Non-pigmented ciliary epithelial cell (primary cell): ENCODE measurements around the gene SLIT1.

Experiments used
- DNase-seq: peaks from one replicate; pipeline ENCODE4 v3.0.0-alpha.2; 2010; ENCODE audit warnings: low read depth

Gene SLIT1

GRCh38 chr10:97200616-97201015, 14.9 kb upstream of the SLIT1 start:
- no peak for DNase-seq

- DNase-seq, result no peak
Measured at GRCh38 chr10:97199152-97199551, 13.4 kb upstream of the SLIT1 start.

GRCh38 chr10:97197030-97197500, 11.3 kb upstream of the SLIT1 start:
- DNase-seq, result no peak

- peak; percentile 10 for DNase-seq
Measured at GRCh38 chr10:97196223-97197029, 10.7 kb upstream of the SLIT1 start.

GRCh38 chr10:97195706-97196222, 10.0 kb upstream of the SLIT1 start:
- DNase-seq, result no peak

GRCh38 chr10:97192952-97193435, 7.2 kb upstream of the SLIT1 start:
- DNase-seq, result no peak

- DNase-seq, result no peak
Measured at GRCh38 chr10:97190450-97190849, 4.7 kb upstream of the SLIT1 start.

- DNase-seq, result no peak
Measured at GRCh38 chr10:97188261-97188711, 2.5 kb upstream of the SLIT1 start.

GRCh38 chr10:97186911-97187310, 1.2 kb upstream of the SLIT1 start:
- no peak for DNase-seq

GRCh38 chr10:97184971-97185325, 811 bp downstream of the SLIT1 start:
- DNase-seq, result no peak

GRCh38 chr10:97183314-97183713, 2.4 kb downstream of the SLIT1 start:
- no peak for DNase-seq

- DNase-seq, result no peak
Measured at GRCh38 chr10:97182288-97182990, 3.3 kb downstream of the SLIT1 start.

GRCh38 chr10:97180986-97181385, 4.8 kb downstream of the SLIT1 start:
- no peak for DNase-seq

- DNase-seq, result no peak
Measured at GRCh38 chr10:97180363-97180755, 5.4 kb downstream of the SLIT1 start.

GRCh38 chr10:97179731-97180362, 5.9 kb downstream of the SLIT1 start:
- no peak for DNase-seq

GRCh38 chr10:97179311-97179710, 6.4 kb downstream of the SLIT1 start:
- no peak for DNase-seq

- DNase-seq, result no peak
Measured at GRCh38 chr10:97178074-97178473, 7.7 kb downstream of the SLIT1 start.

- no peak for DNase-seq
Measured at GRCh38 chr10:97176226-97176625, 9.5 kb downstream of the SLIT1 start.

- DNase-seq, result no peak
Measured at GRCh38 chr10:97175586-97175985, 10.2 kb downstream of the SLIT1 start.

GRCh38 chr10:97174941-97175340, 10.8 kb downstream of the SLIT1 start:
- no peak for DNase-seq

- DNase-seq, result no peak
Measured at GRCh38 chr10:97174276-97174775, 11.4 kb downstream of the SLIT1 start.

- no peak for DNase-seq
Measured at GRCh38 chr10:97173036-97173435, 12.7 kb downstream of the SLIT1 start.
